KG1 (cell line): ENCODE measurements around the gene RRP7A.
A peak's percentile ranks its signal among the peaks of the same experiment; 100 is the strongest.
"Not testable (repeated sequence)": the region's sequence is repeated elsewhere in the genome, so short reads cannot be mapped to it uniquely, and the experiment has no call there.

Experiments
- DNase-seq: peaks from one replicate; lab custom pipeline; 2025; lab: John Stamatoyannopoulos, UW

RRP7A gene, protein sequence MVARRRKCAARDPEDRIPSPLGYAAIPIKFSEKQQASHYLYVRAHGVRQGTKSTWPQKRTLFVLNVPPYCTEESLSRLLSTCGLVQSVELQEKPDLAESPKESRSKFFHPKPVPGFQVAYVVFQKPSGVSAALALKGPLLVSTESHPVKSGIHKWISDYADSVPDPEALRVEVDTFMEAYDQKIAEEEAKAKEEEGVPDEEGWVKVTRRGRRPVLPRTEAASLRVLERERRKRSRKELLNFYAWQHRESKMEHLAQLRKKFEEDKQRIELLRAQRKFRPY

DNA sequence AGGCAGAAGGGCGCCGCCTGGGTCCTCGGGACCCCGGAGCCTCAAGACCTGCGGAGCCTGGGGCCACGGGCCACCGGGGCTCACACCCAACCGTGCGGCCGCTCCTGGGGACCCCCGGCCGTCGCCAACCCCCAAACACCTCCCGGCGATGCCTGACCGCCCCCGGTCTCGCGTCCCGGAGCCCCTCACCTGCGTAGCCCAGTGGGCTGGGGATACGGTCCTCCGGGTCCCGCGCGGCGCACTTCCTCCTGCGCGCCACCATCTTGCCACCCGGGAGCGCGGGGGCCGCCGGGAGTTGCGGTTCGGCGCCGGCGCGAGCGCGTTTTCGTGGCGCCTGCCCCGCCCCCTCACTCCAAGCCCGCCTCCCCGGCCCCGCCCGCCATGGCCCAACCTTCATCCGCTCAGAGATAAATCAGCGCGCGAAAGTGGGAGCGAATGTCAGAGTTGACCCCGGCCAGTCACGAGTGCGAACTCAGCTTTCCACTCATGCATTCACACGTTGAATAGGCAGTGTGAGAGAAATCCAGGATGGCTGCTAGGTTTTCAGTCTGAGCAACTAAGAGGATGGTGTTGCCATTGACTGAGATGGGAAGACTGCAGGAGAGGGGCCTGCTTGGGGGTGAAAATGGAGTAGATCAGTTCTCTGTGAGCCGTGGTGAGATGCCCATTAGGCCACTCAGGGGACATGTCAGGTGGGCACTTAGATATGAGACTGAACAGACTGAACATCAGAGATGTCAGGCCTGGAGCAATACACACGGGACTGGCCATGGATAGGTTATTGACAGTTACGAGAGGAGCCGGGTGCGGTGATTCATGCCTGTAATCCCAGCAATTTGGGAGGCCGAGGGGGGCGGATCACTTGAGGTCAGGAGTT lies at the start of gene RRP7A:
RRP7A (minus strand) TSS at position 272 of the 877 bp plus-strand sequence; CDS start at position 262, 10 bp downstream.
- DNase-seq: peak; percentile 83

DNA sequence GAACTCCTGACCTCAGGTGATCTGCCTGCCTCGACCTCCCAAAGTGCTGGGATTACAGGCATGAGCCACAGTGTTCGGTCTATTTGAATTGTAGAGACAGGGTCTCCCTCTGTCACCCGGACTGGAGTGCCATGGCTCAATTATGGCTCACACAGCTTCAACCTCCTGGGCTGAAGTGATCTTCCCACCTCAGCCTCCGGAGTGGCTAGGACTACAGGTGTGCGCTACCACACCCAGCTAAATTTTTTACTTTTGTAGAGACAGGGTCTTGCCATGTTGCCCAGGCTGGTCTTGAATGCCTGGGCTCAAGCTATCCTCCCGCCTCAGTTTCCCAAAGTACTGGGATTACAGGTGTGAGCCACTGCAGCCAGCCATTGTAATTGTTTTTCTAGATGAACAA lies 48.4 kb upstream of the RRP7A start:
- DNase-seq: not testable (repeated sequence)

DNA sequence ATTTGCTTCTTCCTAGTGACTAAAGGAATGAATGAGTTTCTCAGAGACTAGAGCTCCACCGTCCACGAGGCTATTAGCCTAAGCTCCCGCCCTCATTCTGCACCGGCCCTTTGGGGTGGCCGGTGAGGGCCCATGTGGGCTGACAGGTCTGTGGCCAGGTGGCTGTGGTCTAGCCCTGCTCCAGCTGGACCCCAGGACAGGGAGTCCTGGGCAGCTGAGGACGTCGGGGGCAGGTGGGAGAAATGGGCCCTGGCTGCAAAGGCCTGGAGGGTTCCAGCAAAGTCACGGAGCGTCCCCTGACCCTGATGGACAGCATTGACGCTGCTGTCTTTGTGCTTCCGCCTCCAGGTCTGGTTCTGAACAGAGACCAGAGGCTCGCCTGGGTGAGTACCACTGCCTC lies 46.4 kb upstream of the RRP7A start:
- no peak for DNase-seq

DNA sequence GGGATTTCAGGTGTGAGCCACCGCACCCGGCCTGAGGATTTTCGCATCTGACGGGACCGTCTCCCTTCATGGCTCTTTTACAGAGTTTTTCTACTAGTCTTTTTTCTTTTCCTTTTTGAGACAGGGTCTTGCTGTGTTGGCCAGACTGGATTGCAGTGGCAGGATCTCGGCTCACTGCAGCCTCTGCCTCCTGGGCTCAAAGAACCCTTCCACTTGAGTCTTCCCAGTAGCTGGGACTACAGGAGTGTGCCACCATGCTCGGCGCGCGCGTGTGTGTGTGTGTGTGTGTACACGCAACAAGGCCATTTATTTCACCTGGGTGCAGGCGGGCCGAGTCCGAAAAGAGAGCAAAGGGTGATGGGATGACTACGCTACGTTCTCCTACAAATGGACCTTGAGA lies 45.1 kb upstream of the RRP7A start:
- DNase-seq: no peak

DNA sequence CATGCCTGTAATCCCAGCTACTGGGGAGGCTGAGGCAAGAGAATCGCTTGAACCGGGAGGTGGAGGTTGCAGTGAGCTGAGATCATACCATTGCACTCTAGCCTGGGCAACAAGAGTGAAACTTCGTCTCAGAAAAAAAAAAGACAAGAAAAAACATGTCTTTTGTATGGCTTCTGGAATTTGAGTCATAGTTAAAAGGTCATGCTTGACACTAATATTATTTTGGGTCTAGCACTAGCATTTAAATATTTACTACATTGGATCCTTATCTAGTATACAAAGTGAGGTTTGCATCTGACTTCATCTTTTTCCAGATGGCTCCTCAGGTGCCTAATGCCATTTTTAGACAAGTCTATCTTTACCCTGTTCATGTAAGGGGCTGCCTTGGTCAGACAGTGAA lies 44.3 kb upstream of the RRP7A start:
- DNase-seq: not testable (repeated sequence)

DNA sequence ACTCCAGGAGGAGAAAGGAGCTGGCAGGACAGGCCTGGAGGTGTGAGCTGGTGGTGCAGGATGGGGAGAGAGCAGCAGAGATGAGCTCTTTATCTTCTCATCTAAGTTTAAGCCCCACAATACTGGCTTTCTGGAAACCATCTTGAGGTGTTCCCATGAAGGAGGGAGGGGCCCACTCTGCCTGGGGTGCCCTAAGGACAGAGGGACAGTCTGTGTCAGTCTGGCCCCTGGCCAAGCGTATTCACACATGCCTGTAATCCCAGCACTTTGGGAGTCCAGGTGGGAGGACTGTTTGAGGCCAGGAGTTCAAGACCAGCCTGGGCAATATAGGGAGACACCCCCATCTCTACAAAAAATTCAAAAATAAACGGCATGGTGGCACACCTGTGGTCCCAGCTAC lies 43.1 kb upstream of the RRP7A start:
- no peak for DNase-seq

DNA sequence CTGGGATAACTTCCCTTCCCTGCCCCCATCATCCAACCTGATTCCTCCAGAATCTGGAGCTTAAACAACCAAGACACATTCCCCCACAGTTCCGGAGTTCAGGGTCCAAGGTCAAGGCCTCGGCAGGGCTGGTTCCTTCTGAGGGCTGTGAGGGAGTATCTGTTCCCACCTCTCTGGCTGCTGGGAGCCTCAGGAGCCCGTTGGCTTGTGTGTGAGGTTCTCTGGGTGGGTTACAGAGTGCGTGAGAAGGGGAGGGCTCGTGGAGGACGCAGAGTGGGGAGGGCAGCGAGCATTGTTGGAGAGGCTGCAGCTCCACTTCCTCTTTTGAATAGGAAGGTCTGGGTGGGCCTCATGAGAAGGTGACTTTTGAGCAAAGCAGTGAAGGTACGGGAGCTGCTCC lies 42.7 kb upstream of the RRP7A start:
- DNase-seq: peak; percentile 66

DNA sequence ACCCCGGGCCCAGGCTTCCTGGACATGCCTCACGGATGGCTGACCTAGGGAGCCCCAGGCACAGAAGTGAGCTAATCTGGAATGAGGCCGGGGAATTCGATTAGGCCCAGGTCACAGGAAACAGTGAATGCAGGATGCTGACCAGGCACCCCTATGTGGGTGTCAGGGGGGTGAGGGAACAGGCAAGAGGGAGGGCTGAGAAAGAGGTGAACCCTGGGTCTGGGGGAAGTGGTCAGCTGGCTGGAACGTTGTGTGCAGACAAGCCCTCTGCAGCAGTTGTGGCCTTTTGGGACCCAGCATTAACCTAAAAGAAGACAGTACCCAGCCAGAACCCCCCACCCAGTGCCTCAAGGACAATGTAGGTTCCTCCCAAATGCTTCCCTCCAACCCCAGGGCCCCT lies 42.3 kb upstream of the RRP7A start:
- DNase-seq: no peak

DNA sequence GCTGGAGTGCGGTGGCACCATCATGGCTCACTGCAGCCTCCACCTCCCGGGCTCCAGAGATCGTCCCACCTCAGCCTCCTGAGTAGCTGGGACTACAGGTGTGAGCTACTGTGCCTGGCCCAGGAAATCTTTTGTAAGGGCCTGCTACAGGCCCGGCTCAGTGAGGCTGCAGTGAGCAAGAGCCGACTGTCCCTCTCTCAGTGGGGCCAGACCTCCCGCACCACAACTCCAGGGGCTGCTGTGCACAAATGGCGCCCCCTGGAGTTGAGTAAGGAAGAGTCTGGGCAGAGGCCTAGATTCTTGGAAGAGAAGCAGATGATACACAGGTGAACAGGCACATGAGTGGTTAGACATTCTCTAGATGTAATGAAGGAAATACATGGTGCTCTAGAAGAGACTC lies 41.2 kb upstream of the RRP7A start:
- no peak for DNase-seq

DNA sequence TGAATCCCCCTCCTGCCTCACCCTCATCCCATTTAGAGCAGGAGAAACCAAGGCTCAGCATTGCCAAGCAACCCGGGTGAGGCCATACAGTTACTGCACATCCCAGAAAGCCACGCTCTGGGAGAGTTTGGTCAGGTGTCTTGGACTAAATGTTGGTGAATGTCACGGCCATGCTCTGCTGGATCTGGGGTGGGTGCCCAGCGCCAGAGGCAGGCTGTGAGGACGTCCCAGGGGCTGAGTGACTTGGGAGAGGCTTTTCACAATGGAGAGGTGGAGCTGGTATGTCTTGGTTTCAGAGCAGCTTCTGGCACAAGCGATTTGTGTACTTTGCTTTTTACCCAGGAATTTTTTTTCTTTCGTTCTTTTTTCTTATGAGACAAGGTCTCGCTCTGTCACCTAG lies 40.8 kb upstream of the RRP7A start:
- no peak for DNase-seq

DNA sequence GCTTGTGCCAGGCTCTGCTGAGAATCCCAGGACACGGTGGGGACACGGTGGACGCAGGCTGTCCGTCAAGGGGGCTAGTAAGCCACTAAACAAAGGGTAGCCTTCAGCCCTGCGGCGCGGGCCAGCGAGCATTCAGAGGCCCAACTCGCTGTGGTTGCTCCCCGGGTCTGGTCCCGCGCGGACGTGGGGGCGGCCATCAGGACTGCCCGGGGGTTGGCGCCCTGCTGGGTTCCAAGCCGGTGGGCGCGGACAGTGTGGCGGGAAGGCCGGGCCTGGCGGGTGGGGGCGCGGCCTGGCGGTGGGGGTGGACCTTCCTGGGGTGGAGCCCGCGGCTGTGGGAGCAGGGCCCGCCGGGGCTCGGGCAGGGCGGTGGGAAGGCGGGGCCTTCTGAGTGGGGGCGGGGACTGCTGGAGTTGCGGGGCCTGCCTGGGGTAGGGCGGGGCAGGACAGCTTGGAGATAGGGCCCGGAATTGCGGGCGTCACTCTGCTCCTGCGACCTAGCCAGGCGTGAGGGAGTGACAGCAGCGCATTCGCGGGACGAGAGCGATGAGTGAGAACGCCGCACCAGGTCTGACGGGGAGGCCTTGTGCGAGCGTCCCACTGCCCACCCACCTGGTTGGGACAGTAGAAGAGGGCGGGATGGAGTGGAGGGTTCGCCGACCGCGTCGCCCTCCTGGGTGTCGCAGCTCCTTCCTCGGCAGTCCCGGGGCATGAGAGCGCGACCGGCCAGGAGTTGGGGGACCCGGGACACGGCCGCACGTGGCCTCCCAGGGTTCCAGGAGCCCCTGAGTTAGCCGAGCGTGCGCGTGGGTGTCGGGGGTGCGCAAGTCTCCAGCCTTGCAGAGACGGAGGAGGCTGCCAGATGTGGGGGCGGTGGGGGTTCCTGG lies 34.1 kb upstream of the RRP7A start, which contains the start of gene SERHL2:
SERHL2 (plus strand) TSS at position 482 of the 887 bp plus-strand sequence; CDS start at position 547, 65 bp downstream.
- DNase-seq: no peak

DNA sequence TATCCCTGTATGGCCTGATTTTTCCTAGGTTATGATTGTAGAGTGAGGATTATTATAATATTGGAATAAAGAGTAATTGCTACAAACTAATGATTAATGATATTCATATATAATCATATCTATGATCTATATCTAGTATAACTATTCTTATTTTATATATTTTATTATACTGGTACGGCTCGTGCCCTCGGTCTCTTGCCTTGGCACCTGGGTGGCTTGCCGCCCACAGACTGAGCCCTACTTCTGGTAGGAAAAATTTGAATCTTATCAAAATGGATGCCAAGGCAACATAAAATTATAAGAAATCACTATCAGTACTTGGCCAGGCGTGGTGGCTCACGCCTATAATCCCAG lies 32.7 kb upstream of the RRP7A start:
- not testable (repeated sequence) for DNase-seq

DNA sequence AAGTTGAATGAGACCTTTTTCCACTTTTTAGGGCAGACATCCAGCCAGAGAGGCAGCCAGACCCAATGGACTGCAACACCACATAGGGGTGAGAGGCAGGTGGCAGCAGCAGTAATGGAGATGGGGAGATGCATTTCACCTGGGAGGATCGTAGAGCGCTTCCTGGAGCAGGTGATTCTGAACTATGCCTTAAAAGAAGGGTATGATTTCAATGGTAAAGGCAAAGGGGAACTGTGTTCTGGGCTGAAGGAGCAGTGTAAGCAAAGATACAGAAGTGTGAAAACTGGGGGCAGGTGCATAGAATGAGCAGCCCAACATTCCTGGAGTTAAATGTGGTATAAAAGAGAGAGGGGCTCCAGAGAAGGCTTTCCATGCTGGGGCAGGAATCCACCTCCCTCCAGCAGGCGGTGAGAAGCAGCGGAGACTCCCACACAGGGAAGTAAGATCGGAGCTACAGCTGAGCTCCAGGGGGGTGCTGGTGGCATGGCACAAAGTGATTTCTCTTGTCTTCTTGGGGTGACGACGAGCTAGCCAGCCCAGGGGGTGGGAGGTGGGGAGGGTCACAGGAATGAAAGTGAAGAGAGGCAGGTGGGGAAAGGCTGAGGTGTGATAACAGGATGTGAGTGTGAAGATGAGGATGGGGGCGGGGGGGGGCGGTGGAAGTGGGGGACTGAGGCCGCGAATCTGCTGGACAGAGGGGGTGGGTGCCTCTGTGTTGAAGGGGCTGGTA lies 29.9 kb upstream of the RRP7A start:
- DNase-seq: no peak

DNA sequence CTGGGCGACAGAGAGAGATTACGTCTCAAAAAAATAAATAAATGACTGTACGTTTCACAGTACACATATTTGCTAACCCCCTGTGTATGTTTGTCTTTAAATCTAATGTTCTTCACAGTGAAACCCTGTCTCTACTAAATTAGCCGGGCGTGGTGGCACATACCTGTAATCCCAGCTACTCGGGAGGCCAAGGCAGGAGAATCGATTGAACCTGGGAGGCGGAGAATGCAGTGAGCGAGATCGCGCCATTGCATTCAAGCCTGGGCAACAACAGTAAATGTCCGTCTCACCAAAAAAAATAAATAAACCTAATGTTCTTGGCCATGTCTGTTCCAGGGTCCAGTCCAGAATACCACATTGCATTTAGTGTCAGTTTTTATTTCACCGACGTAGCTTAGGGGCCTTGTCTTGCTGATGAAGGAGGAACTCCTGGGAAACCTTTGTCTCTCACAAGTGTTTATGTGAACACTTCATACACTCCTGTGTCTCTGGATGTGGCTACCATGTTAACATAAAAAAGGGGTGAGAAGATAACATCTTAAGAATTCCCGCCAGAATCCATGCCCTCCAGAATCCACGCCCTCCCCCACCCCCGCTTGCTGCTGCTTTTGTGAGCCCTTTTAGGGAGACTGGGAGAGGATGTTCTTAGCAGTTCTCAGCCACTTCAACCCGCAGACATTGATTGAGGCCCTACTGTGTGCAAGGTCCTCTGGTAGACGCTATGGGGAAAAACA lies 29.2 kb upstream of the RRP7A start:
- DNase-seq: no peak

DNA sequence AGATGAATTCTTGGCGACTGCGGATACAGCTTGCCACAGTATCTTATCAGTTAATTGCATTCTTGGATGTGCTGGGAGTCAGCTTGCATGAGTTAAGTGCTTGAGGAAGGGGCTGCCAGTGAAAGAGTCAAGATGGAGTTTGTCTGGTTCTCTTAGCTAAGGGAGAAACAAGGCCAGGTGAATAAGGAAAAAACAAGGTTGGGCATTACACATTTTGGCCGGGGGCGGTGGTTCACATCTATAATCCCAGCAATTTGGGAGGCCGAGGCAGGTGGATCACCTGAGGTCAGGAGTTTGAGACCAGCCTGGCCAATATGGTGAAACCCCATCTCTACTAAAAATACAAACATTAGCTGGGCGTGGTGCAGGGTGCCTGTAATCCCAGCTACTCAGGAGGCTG lies 28.5 kb upstream of the RRP7A start:
- not testable (repeated sequence) for DNase-seq

DNA sequence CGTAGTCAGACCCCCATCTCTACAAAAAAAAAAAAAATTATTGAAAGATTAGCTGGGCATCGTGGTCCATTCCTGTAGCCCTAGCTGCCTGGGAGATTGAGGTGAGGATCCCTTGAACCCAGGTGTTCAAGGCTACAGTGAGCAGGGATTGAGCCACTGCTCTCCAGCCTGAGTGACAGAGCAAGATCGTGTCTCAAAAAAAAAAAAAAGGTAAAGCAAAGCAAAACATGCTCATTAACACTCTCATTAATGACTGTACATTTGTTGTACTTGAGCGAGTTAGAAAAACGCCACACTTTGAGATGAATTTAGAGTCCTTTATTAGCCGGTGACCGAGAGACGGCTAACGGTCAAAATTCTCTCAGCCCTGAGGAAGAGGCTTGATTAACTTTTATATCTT lies 28.0 kb upstream of the RRP7A start:
- DNase-seq: no peak

DNA sequence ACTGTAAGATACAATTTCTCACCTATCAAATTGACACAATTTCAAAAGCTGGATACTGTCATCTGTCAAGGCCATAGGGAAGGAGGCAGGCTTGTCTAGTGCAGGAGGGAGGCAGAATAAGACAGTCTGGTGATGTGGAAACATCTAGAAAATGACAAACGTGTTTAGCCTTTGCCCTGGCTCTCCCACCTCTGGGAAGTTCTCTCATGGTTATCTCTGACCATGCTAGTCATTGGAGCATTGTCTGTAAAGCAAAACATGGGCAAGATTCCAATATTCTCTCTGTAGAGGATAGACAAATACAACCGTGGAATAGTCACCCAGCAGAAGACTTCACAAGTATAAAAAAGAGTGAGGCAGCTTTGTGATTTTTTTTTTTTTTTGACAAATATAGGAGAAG lies 25.1 kb upstream of the RRP7A start:
- DNase-seq: no peak

DNA sequence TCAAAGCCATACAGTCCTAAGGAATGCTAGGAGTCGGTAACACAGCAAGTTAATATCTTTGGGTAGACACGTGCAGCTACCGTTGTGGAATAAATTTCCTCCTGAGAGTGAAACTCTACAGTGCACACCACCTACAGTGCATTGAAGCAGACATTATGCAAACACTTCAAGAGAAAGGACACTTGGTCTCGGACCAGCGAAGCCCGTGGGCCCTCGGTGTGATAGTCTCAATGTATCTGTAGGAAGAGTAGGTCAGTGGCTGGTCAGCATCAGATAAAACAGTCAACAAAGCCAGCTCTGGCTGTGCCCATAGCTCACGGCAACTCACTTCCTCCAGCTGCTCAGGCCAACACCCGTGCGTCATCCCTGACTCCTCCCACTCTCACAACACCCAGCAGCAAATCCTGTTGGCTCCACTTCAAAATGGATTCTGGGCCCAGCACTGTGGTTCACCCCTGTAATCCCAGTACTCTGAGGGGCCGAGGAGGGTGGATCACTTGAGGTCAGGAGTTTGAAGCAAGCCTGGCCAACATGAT lies 19.7 kb upstream of the RRP7A start:
- not testable (repeated sequence) for DNase-seq

DNA sequence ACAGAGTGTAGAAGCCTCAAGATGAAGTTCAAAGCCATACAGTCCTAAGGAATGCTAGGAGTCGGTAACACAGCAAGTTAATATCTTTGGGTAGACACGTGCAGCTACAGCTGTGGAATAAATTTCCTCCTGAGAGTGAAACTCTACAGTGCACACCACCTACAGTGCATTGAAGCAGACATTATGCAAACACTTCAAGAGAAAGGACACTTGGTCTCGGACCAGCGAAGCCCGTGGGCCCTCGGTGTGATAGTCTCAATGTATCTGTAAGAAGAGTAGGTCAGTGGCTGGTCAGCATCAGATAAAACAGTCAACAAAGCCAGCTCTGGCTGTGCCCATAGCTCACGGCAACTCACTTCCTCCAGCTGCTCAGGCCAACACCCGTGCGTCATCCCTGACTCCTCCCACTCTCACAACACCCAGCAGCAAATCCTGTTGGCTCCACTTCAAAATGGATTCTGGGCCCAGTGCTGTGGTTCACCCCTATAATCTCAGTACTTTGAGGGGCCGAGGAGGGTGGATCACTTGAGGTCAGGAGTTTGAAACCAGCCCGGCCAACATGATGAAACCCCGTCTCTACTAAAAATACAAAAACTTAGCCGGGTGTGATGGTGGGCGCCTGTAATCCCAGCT lies 17.7 kb upstream of the RRP7A start:
- not testable (repeated sequence) for DNase-seq

DNA sequence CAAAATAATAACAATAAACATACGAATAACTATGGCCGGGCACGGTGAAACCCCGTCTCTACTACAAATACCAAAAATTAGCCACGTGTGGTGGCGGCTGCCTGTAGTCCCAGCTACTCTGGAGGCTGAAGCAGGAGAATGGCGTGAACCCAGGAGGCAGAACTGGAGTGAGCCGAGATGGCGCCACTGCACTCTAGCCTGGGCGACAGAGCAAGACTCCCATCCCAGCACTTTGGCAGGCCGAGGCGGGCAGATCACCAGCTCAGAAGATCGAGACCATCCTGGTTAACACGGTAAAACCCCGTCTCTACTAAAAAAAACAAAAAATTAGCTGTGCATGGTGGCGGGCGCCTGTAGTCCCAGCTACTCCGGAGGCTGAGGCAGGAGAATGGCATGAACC lies 17.0 kb upstream of the RRP7A start:
- not testable (repeated sequence) for DNase-seq
